Inferior parietal cortex (tissue), 1 donor: ENCODE results near the gene RCC1.
"Not testable (repeated sequence)": the region's sequence is repeated elsewhere in the genome, so short reads cannot be mapped to it uniquely, and the experiment has no call there.

ENCODE experiments used
- DNase-seq: peaks from one replicate; pipeline ENCODE4 v3.0.0-alpha.2; 2016; ENCODE audit errors: extremely low spot score

Gene RCC1

GRCh38 chr1:28505406-28506187, at the start of gene RCC1:
Gene RCC1, plus strand, starts transcription at chr1:28506043. Its CDS starts 23,824 bp downstream, at chr1:28529867.
- DNase-seq = peak; percentile 100

GRCh38 chr1:28456078-28456477, 49.8 kb upstream of the RCC1 start:
- no peak for DNase-seq

GRCh38 chr1:28457678-28458077, 48.2 kb upstream of the RCC1 start:
- DNase-seq = no peak

- no peak for DNase-seq
Observed at GRCh38 chr1:28458237-28459228, 47.3 kb upstream of the RCC1 start.

- DNase-seq = no peak
Observed at GRCh38 chr1:28466226-28466778, 39.5 kb upstream of the RCC1 start.

- no peak for DNase-seq
Observed at GRCh38 chr1:28470146-28470545, 35.7 kb upstream of the RCC1 start.

GRCh38 chr1:28479497-28479896, 26.3 kb upstream of the RCC1 start:
- not testable (repeated sequence) for DNase-seq

GRCh38 chr1:28480308-28480707, 25.5 kb upstream of the RCC1 start:
- DNase-seq = no peak

GRCh38 chr1:28482138-28482537, 23.7 kb upstream of the RCC1 start:
- no peak for DNase-seq

GRCh38 chr1:28482702-28483101, 23.1 kb upstream of the RCC1 start:
- DNase-seq = no peak

GRCh38 chr1:28494737-28495136, 11.1 kb upstream of the RCC1 start:
- DNase-seq = no peak

- DNase-seq = no peak
Observed at GRCh38 chr1:28499553-28499952, 6.3 kb upstream of the RCC1 start.

- DNase-seq = no peak
Observed at GRCh38 chr1:28501925-28502324, 3.9 kb upstream of the RCC1 start.

- no peak for DNase-seq
Observed at GRCh38 chr1:28503117-28503516, 2.7 kb upstream of the RCC1 start.

- DNase-seq = no peak
Observed at GRCh38 chr1:28506907-28507246, 1.0 kb downstream of the RCC1 start.

- no peak for DNase-seq
Observed at GRCh38 chr1:28507247-28507645, 1.4 kb downstream of the RCC1 start.

- no peak for DNase-seq
Observed at GRCh38 chr1:28507646-28508434, 2.0 kb downstream of the RCC1 start.

- no peak for DNase-seq
Observed at GRCh38 chr1:28508435-28508754, 2.6 kb downstream of the RCC1 start.

- no peak for DNase-seq
Observed at GRCh38 chr1:28509705-28510272, 3.9 kb downstream of the RCC1 start.

GRCh38 chr1:28510273-28510969, 4.6 kb downstream of the RCC1 start:
- DNase-seq = no peak

- DNase-seq = no peak
Observed at GRCh38 chr1:28510970-28511440, 5.2 kb downstream of the RCC1 start.
